HepG2 (cell line): ENCODE data around the gene MADD. TPM values are rescaled to one million over a fixed set of nuclear protein-coding genes. Genes with fewer than 3 reads are reported as not detected.

Experiments
- ATF7 ChIP-seq, 2 experiments: fragments of 450-650 bp in 1 of 2; sonication (generic) in 1 of 2; formaldehyde crosslinking in 1 of 2; IDR thresholded peaks; 2 replicates each; pipeline versions ENCODE4 v1.4.0 to v1.6.1; 2016 to 2020; ENCODE audit warnings: antibody characterized with exemption in 1 of 2, mild to moderate bottlenecking in 1 of 2, missing genetic modification reagents in 1 of 2
- DPF2 ChIP-seq: sonication (generic); formaldehyde crosslinking; IDR thresholded peaks from 2 replicates; pipeline ENCODE4 v1.4.0; 2020; ENCODE audit warnings: mild to moderate bottlenecking, low read depth, missing genetic modification reagents, borderline replicate concordance
- GLMP ChIP-seq: sonication (generic); formaldehyde crosslinking; IDR thresholded peaks from 2 replicates; pipeline ENCODE4 v1.9.0; 2021; ENCODE audit warnings: missing genetic modification reagents, mild to moderate bottlenecking, borderline replicate concordance
- IKZF4 ChIP-seq: sonication (generic); formaldehyde crosslinking; IDR thresholded peaks from 2 replicates; pipeline ENCODE4 v1.5.1; 2020; ENCODE audit warnings: borderline replicate concordance, mild to moderate bottlenecking, low read depth, missing genetic modification reagents; ENCODE audit errors: not compliant biosample characterization
- MAF1 ChIP-seq: sonication (generic); formaldehyde crosslinking; IDR thresholded peaks from 2 replicates; pipeline ENCODE4 v1.5.0; 2020; ENCODE audit warnings: missing genetic modification reagents, borderline replicate concordance
- MIER2 ChIP-seq: IDR thresholded peaks from 2 replicates; pipeline ENCODE4 v1.6.1; 2016; ENCODE audit warnings: missing biosample characterization, missing genetic modification reagents
- NBN ChIP-seq: fragments of 450-650 bp; conservative IDR thresholded peaks from 2 replicates; pipeline ENCODE4 v1.6.1; 2017
- PTBP1 ChIP-seq: fragments of 200-400 bp; formaldehyde crosslinking; IDR thresholded peaks from 2 replicates; pipeline ENCODE4 v1.6.1; 2018; ENCODE audit warnings: low read length, low read depth; ENCODE audit not compliant: poor library complexity, severe bottlenecking
- STAG1 ChIP-seq: sonication (generic); formaldehyde crosslinking; IDR thresholded peaks from 2 replicates; pipeline ENCODE4 v1.4.0; 2020; ENCODE audit warnings: missing genetic modification reagents
- TRIM24 ChIP-seq: sonication (generic); formaldehyde crosslinking; IDR thresholded peaks from 2 replicates; pipeline ENCODE4 v1.8.0; 2022; ENCODE audit warnings: mild to moderate bottlenecking, missing genetic modification reagents
- ZFP36L2 ChIP-seq: sonication (generic); formaldehyde crosslinking; IDR thresholded peaks from 2 replicates; pipeline ENCODE4 v1.4.0; 2020; ENCODE audit warnings: missing genetic modification reagents
- ZNF235 ChIP-seq: sonication (generic); formaldehyde crosslinking; IDR thresholded peaks from 2 replicates; pipeline ENCODE4 v1.8.1; 2023; ENCODE audit warnings: mild to moderate bottlenecking, missing genetic modification reagents, borderline replicate concordance
- ZNF24 ChIP-seq: fragments of 450-650 bp; IDR thresholded peaks from 2 replicates; pipeline ENCODE4 v1.6.1; 2017; ENCODE audit warnings: antibody characterized with exemption, mild to moderate bottlenecking
- ZNF362 ChIP-seq: sonication (generic); formaldehyde crosslinking; IDR thresholded peaks from 2 replicates; pipeline ENCODE4 v1.4.0; 2020; ENCODE audit warnings: missing genetic modification reagents, mild to moderate bottlenecking, borderline replicate concordance
- ZNF460 ChIP-seq: sonication (generic); formaldehyde crosslinking; IDR thresholded peaks from 2 replicates; pipeline ENCODE4 v1.5.1; 2020; ENCODE audit warnings: missing genetic modification reagents, mild to moderate bottlenecking, borderline replicate concordance
- ZNF552 ChIP-seq: sonication (generic); formaldehyde crosslinking; IDR thresholded peaks from 2 replicates; pipeline ENCODE4 v1.9.0; 2022; ENCODE audit warnings: missing genetic modification reagents, mild to moderate bottlenecking, borderline replicate concordance
- ZNF609 ChIP-seq: sonication (generic); formaldehyde crosslinking; IDR thresholded peaks from 2 replicates; pipeline ENCODE4 v1.4.0; 2020; ENCODE audit warnings: mild to moderate bottlenecking, missing genetic modification reagents, borderline replicate concordance
- ZNF660 ChIP-seq: sonication (generic); formaldehyde crosslinking; IDR thresholded peaks from 2 replicates; pipeline ENCODE4 v1.5.1; 2020; ENCODE audit warnings: mild to moderate bottlenecking, low read depth, missing genetic modification reagents, borderline replicate concordance
- ZNF670 ChIP-seq: sonication (generic); formaldehyde crosslinking; IDR thresholded peaks from 2 replicates; pipeline ENCODE4 v1.8.0; 2022; ENCODE audit warnings: mild to moderate bottlenecking, missing genetic modification reagents, borderline replicate concordance
- ZNF747 ChIP-seq: sonication (generic); formaldehyde crosslinking; IDR thresholded peaks from 2 replicates; pipeline ENCODE4 v1.8.1; 2023; ENCODE audit warnings: missing genetic modification reagents, mild to moderate bottlenecking, borderline replicate concordance
- polyA plus RNA-seq, 8 experiments: library from polyadenylated mRNA; depleted of rRNA in 3 of 8; stranded (reverse) in 7 of 8; unstranded in 1 of 8; fragments of >200 nt; fragmentation: Illumina TruSeq in 4 of 8; extraction: Trizol in 4 of 8; gene quantifications; 2 replicates each; pipeline versions ENCODE4 v1.2.1 to v1.2.3, GENCODE V29; 2011 to 2016; ENCODE audit warnings: low read depth in 4 of 8, missing spikeins in 1 of 8, mixed read lengths in 1 of 8; ENCODE audit not compliant: insufficient read depth in 1 of 8
- total RNA-seq, 5 experiments: library from RNA; depleted of rRNA; stranded (reverse); fragments of >200 nt; fragmentation: Illumina TruSeq; extraction: Trizol; gene quantifications; 2 replicates each; pipeline ENCODE4 v1.2.3, GENCODE V29; 2016; ENCODE audit warnings: low read depth in 1 of 5

The MADD gene
- total and polyA plus RNA-seq, 2 of the 13 experiments (the other 11 are each of a cell fraction or from before 2014, with no cell fraction given): 18.0 to 29.2 TPM

- TF ChIP-seq ZNF609 (CRISPR knock-in tag) (0 out of 2 replicates have a peak, but pooled peaks have one; percentile 11), IKZF4 (CRISPR knock-in tag) (no peak), DPF2 (CRISPR knock-in tag) (0 out of 2 replicates have a peak, but pooled peaks have one; percentile 18), NBN (no peak), ZNF670 (CRISPR knock-in tag) (no peak; the same call in 1 of the 2 replicates), PTBP1 (no peak), GLMP (CRISPR knock-in tag) (no peak), STAG1 (CRISPR knock-in tag) (no peak), ZNF660 (CRISPR knock-in tag) (no peak), ATF7 (IDR thresholded peaks at IDR 0.05) (peak; percentile 42), ATF7 (CRISPR knock-in tag; IDR thresholded peaks at IDR 0.05) (no peak; the same call in 1 of the 2 replicates), ZNF24 (no peak), MIER2 (CRISPR knock-in tag) (no peak), MAF1 (CRISPR knock-in tag) (0 out of 2 replicates have a peak, but pooled peaks have one; percentile 20), ZNF747 (0 out of 2 replicates have a peak, but pooled peaks have one; percentile 5), ZNF460 (no peak), TRIM24 (CRISPR knock-in tag) (no peak), ZFP36L2 (no peak), ZNF362 (CRISPR knock-in tag) (no peak), ZNF235 (no peak), ZNF552 (no peak)
These were observed 718 bp upstream of the MADD start (continued) for GRCh38 chr11:47269002-47269828.
